Vagina (tissue), 2 donors: ENCODE data around the gene CCDC60.

Experiments
- POLR2A ChIP-seq, 2 donors: fragments of 450-650 bp; IDR thresholded peaks; one replicate each; pipeline ENCODE4 v1.6.1; 2017; ENCODE audit warnings: antibody characterized with exemption in 2 of 2, mild to moderate bottlenecking in 2 of 2, moderate library complexity in 2 of 2
- TF ChIP-seq, protein P1 (sequence below), 3 experiments: fragments of 450-650 bp in 2 of 3; fragments of 200-600 bp in 1 of 3; sonication (generic) in 1 of 3; IDR thresholded peaks; one replicate each; pipeline ENCODE4 v1.5.1; 2017 to 2019; ENCODE audit warnings: antibody characterized with exemption in 3 of 3, mild to moderate bottlenecking in 2 of 3, moderate library complexity in 2 of 3

- TF ChIP-seq, protein P1, sequence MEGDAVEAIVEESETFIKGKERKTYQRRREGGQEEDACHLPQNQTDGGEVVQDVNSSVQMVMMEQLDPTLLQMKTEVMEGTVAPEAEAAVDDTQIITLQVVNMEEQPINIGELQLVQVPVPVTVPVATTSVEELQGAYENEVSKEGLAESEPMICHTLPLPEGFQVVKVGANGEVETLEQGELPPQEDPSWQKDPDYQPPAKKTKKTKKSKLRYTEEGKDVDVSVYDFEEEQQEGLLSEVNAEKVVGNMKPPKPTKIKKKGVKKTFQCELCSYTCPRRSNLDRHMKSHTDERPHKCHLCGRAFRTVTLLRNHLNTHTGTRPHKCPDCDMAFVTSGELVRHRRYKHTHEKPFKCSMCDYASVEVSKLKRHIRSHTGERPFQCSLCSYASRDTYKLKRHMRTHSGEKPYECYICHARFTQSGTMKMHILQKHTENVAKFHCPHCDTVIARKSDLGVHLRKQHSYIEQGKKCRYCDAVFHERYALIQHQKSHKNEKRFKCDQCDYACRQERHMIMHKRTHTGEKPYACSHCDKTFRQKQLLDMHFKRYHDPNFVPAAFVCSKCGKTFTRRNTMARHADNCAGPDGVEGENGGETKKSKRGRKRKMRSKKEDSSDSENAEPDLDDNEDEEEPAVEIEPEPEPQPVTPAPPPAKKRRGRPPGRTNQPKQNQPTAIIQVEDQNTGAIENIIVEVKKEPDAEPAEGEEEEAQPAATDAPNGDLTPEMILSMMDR (IDR thresholded peaks at IDR 0.05): no peak
- no peak for TF ChIP-seq POLR2A (IDR thresholded peaks at IDR 0.05)
These were observed 166.5 kb downstream of the CCDC60 start for GRCh38 chr12:119501052-119501451.
